ENCODE results near the gene HCRTR1.

The HCRTR1 gene

DNA sequence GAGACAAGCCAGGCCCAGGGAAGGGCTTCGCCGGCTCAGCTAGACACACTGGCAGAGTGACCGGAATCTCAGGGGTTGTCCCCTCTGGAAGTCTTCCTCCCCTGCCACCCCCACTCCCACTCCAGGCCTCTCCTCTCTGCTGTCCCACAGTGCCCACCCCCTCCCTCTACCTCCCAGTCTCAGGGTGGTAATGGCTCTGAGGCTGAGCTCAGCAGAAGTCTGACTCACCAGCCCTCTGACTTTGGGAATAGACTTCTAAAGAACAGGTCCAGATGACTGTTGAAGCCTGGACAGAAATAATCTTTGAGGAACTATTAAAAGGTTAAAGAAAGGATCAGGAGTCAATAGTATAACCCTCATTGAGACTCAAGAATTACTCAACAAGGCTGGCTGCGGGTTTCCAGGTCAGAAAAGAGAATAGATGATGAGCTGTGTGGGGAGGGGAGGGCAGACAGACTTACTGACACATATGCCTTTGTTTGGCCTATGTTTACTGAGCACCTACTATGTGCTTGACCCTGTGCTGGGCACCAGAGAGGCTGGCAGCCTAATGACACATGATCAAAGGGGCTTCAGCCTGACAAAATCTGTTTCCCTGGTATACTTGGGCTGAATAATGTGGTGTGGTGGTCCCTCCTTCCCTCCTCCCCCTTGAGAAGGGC is 8.2 kb downstream of the HCRTR1 start:
- Histone ChIP-seq H3K4me1 (ENCODE audit: insufficient read depth, low read length) (peaks cover 14% of the 10 kb centered on the region), H3K27ac (ENCODE audit: low read depth, low read length) (no peak overlapping the region), H3K9me3 (ENCODE audit: low read length) (no peaks in the 10 kb centered on the region), H3K27me3 (ENCODE audit: control insufficient read depth in 1 of 2, insufficient read depth in 2 of 2, low read length in 2 of 2) (no peaks in the 10 kb centered on the region), H3K9ac (ENCODE audit: low read length) (no peak overlapping the region), H3K4me3 (ENCODE audit: low read depth in 1 of 2, low read length in 2 of 2) (no peak overlapping the region), H3K36me3 (ENCODE audit: insufficient read depth, low read length) (peaks cover 34% of the 10 kb centered on the region)

DNA sequence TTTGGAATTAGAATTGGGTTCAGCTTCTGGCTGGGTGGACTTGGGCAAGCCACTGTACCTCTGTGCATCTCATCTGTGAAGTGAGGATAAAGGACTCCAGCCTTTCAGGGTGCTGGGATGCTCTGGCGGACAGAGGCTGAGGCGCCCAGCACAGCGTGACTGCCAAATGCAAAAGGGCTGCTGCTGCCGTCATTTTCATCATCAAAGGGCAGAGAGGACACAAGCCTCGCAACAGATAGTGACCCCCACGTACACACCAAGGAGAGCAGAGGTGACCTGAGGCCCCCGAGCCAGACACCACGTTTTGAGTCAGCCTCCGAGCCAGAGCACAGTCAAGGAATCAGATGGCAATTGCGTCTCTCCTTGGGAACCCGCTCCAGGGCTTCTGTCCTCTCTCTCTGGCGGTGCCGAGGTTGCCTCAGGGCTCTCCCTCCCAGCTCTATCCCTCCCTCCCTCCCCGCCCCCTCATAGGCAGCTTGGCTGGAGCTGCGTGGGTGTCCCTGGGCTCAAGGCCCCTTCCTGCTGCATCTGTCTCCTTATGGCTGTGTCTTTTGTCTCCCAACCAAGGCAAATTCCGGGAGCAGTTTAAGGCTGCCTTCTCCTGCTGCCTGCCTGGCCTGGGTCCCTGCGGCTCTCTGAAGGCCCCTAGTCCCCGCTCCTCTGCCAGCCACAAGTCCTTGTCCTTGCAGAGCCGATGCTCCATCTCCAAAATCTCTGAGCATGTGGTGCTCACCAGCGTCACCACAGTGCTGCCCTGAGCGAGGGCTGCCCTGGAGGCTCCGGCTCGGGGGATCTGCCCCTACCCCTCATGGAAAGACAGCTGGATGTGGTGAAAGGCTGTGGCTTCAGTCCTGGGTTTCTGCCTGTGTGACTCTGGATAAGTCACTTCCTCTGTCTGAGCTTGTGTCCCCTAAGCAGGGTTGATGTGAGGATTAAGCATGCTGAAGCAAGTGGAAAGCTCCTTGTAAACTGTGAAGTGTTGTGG is 9.0 kb downstream of the HCRTR1 start:
- H3K4me1 ChIP-seq (ENCODE audit: insufficient read depth, low read length) = peaks cover 14% of the 10 kb centered on the region
- H3K9me3 ChIP-seq (ENCODE audit: low read length) = no peaks in the 10 kb centered on the region
- no peak overlapping the region for H3K4me3 ChIP-seq (ENCODE audit: low read depth in 1 of 2, low read length in 2 of 2)
- H3K27me3 ChIP-seq (ENCODE audit: control insufficient read depth in 1 of 2, insufficient read depth in 2 of 2, low read length in 2 of 2) = no peaks in the 10 kb centered on the region
- peak overlapping the region; percentile 36 for H3K27ac ChIP-seq (ENCODE audit: low read depth, low read length)
- no peak overlapping the region for H3K9ac ChIP-seq (ENCODE audit: low read length)
- peaks cover 41% of the 10 kb centered on the region for H3K36me3 ChIP-seq (ENCODE audit: insufficient read depth, low read length)

DNA sequence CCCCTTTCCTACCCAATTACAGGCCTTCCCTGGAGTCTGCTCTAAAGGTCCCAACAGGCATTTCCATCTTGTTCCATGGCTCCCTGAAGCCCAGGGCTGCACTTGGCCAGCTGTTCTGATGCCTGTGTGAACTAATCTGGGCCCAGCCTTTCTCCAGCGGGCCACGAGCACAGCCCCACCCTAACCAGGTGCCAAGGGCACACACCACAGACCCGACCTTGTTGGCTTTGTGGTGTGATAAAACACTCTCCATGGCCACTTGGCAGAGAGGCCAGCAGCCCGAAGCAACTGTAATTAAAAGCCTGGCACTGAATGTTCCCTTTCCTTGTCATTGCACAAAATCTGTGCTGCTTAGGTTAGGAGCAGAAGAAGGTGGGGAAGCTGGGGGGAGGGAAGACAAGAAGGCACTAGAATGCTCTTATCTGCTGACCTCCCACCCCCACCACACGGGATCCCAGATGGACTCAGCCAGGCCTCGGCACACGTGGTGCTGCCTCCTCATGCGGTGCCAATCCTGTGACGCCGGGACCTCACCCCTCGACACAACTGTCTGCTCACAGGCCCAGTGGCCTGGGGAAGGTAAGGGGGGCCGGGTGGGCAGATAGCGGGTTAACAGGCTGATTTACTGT is 9.9 kb downstream of the HCRTR1 start:
- Histone ChIP-seq H3K27ac (ENCODE audit: low read depth, low read length) (peak overlapping the region; percentile 36), H3K27me3 (ENCODE audit: control insufficient read depth in 1 of 2, insufficient read depth in 2 of 2, low read length in 2 of 2) (no peaks in the 10 kb centered on the region), H3K9me3 (ENCODE audit: low read length) (no peaks in the 10 kb centered on the region), H3K4me1 (ENCODE audit: insufficient read depth, low read length) (peaks cover 14% of the 10 kb centered on the region), H3K9ac (ENCODE audit: low read length) (no peak overlapping the region), H3K4me3 (ENCODE audit: low read depth in 1 of 2, low read length in 2 of 2) (no peak overlapping the region), H3K36me3 (ENCODE audit: insufficient read depth, low read length) (peaks cover 50% of the 10 kb centered on the region)

DNA sequence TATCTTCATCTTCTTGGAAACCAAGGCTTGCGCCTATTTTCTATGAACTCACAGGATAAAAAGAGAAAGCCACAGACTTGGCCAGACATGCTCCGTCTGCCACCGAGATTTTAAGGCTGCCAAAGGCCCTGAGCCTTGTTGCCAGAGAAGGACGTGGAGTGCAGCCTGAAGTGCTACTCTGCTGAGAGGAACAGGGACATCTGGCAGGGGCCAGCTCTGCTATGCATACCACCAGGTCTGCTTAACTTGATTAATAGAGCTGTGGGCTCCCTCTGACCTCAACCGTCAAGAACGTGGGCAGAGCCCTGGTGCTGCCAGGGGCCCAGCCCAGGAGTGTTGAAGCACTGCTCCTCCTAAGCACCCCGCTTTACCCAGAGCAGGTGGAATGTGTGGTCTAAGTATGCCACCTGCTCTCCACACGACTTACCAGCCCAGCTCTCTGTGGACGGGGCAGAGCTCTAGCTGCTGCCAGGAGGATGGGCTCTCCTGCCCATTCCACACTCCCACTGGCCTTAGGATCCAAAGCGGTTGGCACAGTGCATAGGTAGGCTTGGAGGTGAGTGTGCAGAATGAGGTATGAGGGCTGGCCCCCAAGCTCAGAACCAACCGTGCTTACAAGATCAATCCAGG is 10.6 kb downstream of the HCRTR1 start:
- Histone ChIP-seq H3K36me3 (ENCODE audit: insufficient read depth, low read length) (peaks cover 57% of the 10 kb centered on the region), H3K27me3 (ENCODE audit: control insufficient read depth in 1 of 2, insufficient read depth in 2 of 2, low read length in 2 of 2) (no peaks in the 10 kb centered on the region), H3K27ac (ENCODE audit: low read depth, low read length) (peak overlapping the region; percentile 14), H3K9me3 (ENCODE audit: low read length) (no peaks in the 10 kb centered on the region), H3K4me1 (ENCODE audit: insufficient read depth, low read length) (peaks cover 14% of the 10 kb centered on the region), H3K4me3 (ENCODE audit: low read depth in 1 of 2, low read length in 2 of 2) (no peak overlapping the region), H3K9ac (ENCODE audit: low read length) (peak overlapping the region; percentile 0)

DNA sequence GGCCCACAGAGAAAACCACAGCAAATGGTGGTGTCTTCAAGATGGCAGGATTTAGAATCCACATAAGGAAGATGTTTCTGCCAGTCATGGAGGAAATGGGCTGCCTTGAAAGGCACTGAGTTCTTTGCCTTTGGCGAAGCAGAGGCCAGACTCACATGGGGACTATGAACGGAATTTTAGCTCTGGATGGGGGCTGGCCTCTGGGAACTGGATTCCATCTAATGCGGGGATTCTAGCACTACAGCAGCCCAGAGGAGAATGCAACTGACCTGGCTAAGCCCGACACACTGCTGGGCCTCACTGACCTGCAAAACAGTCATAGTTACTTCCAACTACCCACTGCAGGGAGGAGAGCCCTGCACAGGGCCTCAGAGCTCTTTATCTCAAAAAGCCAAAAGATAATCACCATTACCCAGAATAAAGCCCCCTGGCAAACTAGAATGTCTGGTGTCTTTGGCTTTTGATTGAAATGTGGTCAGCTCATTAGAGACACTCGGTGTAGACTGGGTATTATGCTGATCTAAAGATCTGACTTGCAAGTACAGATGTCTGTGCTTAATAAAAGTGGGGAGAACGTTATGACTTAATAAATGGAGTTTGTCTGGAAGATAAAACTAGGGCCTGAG is 11.6 kb downstream of the HCRTR1 start:
- H3K4me3 ChIP-seq (ENCODE audit: low read depth in 1 of 2, low read length in 2 of 2) = no peak overlapping the region
- H3K27ac ChIP-seq (ENCODE audit: low read depth, low read length) = no peak overlapping the region
- H3K36me3 ChIP-seq (ENCODE audit: insufficient read depth, low read length) = peaks cover 61% of the 10 kb centered on the region
- no peak overlapping the region for H3K9ac ChIP-seq (ENCODE audit: low read length)
- H3K9me3 ChIP-seq (ENCODE audit: low read length) = no peaks in the 10 kb centered on the region
- peaks cover 14% of the 10 kb centered on the region for H3K4me1 ChIP-seq (ENCODE audit: insufficient read depth, low read length)
- no peaks in the 10 kb centered on the region for H3K27me3 ChIP-seq (ENCODE audit: control insufficient read depth in 1 of 2, insufficient read depth in 2 of 2, low read length in 2 of 2)

DNA sequence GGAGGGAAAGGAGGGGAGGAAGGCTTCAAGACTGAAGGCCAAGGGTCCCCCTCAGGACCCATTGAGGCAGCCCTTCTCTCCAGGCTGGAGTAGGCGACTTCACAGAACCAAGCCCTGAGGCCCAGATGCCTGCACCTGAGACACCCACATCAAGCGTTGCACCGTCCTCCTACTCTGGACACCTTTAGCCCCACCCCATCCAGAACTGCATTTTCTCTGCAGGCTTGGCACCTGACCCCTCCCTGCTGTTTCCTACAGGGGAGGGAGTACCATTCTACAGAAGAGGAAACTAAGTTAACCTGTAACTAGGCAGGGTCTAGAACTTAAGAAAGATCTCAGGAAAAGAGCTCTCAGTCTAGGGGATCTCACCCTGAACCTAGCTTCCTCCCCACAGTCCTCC is 15.2 kb downstream of the HCRTR1 start:
- no peak overlapping the region for H3K27ac ChIP-seq (ENCODE audit: low read depth, low read length)
- H3K4me1 ChIP-seq (ENCODE audit: insufficient read depth, low read length) = peaks cover 4% of the 10 kb centered on the region
- no peak overlapping the region for H3K4me3 ChIP-seq (ENCODE audit: low read depth in 1 of 2, low read length in 2 of 2)
- no peak overlapping the region for H3K9ac ChIP-seq (ENCODE audit: low read length)
- H3K27me3 ChIP-seq (ENCODE audit: control insufficient read depth in 1 of 2, insufficient read depth in 2 of 2, low read length in 2 of 2) = no peaks in the 10 kb centered on the region
- no peaks in the 10 kb centered on the region for H3K9me3 ChIP-seq (ENCODE audit: low read length)
- peaks cover 67% of the 10 kb centered on the region for H3K36me3 ChIP-seq (ENCODE audit: insufficient read depth, low read length)

DNA sequence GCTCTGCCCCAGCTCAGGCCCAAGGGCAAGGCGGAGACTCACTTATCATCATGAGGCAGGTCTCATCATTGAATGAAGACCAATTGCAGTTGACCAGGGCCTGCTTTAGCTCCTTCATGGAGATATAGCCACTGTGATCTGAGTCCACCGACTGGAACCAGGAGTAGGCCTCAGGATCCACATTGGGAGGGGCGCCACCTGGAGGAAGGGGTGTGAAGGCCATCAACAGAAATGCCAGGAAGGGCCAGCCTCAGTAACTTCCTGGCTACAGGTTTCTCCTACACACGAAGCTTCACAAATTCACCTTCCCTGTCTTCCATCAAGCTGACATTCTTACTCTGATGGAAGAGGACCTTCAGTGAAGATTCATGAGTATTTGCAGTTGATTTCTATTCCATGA is 15.6 kb downstream of the HCRTR1 start:
- Histone ChIP-seq H3K4me1 (ENCODE audit: insufficient read depth, low read length) (no peaks in the 10 kb centered on the region), H3K9me3 (ENCODE audit: low read length) (no peaks in the 10 kb centered on the region), H3K36me3 (ENCODE audit: insufficient read depth, low read length) (peaks cover 64% of the 10 kb centered on the region), H3K4me3 (ENCODE audit: low read depth in 1 of 2, low read length in 2 of 2) (no peak overlapping the region), H3K9ac (ENCODE audit: low read length) (no peak overlapping the region), H3K27me3 (ENCODE audit: control insufficient read depth in 1 of 2, insufficient read depth in 2 of 2, low read length in 2 of 2) (no peaks in the 10 kb centered on the region), H3K27ac (ENCODE audit: low read depth, low read length) (no peak overlapping the region)

DNA sequence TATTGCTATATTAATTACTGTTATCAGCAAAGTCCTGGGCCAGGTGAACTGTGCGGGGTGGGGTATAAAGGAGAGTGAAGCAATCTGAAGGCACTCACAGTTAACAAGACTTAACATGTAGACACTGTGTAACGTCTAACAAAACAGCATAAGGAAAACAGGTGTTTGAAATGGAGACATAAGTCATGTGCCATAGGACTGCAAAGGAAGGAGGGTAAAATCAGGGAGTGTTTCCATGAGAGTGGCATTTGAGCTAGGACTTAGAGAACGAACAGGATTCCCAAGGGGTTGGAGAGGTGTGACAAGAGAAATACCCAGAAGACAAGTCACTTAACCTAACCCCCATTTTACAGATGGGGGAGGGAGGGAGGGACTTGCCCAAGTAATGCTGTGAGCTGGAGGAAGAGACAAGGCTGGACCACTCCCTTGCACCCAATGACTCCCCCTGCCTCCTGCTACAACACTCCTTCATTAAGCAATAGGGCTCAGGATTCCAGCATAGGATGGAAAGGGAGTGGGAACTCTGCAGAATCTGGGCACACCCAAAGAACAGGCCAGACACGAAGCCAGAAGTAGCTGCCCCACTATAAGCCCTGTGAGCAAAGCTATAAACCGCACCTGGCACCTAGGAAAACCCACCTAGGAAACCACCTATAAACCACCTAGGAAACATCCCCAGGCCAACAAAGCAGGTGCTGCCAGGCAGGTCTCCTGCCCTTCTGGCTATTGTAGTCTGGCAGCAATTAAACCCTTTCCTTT is 20.6 kb downstream of the HCRTR1 start:
- Histone ChIP-seq H3K4me3 (ENCODE audit: low read depth in 1 of 2, low read length in 2 of 2) (no peak overlapping the region), H3K9me3 (ENCODE audit: low read length) (no peaks in the 10 kb centered on the region), H3K36me3 (ENCODE audit: insufficient read depth, low read length) (peaks cover 18% of the 10 kb centered on the region), H3K4me1 (ENCODE audit: insufficient read depth, low read length) (peaks cover 7% of the 10 kb centered on the region), H3K27me3 (ENCODE audit: control insufficient read depth in 1 of 2, insufficient read depth in 2 of 2, low read length in 2 of 2) (no peaks in the 10 kb centered on the region), H3K27ac (ENCODE audit: low read depth, low read length) (no peak overlapping the region), H3K9ac (ENCODE audit: low read length) (no peak overlapping the region)

DNA sequence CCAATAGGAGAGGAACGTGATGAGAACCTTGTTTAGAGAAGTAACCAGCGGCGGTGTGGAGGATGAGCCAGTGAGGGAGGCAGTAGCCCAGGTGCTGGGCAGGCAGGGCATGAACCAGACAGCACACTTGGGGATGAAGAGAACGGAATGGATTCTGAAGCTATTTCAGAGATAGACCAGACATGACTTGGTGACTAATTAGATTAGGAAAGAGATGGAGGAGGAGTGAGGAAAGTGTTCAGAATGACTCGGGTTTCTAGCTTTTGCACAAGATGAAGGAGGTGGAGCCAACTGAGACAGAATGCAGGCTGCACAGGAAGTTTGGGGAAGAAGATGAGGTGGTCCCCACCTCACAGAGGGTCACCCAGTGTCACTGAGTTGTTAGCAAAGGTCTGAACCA is 22.1 kb downstream of the HCRTR1 start:
- H3K4me1 ChIP-seq (ENCODE audit: insufficient read depth, low read length) = peaks cover 15% of the 10 kb centered on the region
- no peaks in the 10 kb centered on the region for H3K27me3 ChIP-seq (ENCODE audit: control insufficient read depth in 1 of 2, insufficient read depth in 2 of 2, low read length in 2 of 2)
- H3K4me3 ChIP-seq (ENCODE audit: low read depth in 1 of 2, low read length in 2 of 2) = no peak overlapping the region
- no peak overlapping the region for H3K9ac ChIP-seq (ENCODE audit: low read length)
- no peak overlapping the region for H3K27ac ChIP-seq (ENCODE audit: low read depth, low read length)
- no peaks in the 10 kb centered on the region for H3K9me3 ChIP-seq (ENCODE audit: low read length)
- peaks cover 10% of the 10 kb centered on the region for H3K36me3 ChIP-seq (ENCODE audit: insufficient read depth, low read length)

DNA sequence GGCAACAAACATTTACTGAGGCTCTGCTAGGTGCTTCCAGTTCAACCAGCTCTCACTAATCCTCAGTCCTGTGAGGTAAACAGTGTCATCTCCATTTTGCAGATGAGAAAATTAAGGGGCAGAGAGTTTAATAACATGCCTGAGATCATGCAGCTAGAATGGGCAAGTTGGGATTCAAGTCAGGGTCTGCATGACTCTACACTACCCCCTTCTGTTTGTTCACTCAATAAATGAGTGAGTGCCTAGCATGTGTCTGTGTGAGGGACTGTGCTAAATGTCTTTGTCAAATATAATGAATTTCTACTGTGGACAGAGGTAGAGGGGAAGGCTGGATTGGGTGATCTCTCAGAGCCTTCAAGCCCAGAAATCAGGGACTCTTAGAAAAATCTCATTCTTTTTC is 22.7 kb downstream of the HCRTR1 start:
- Histone ChIP-seq H3K27ac (ENCODE audit: low read depth, low read length) (no peak overlapping the region), H3K9ac (ENCODE audit: low read length) (no peak overlapping the region), H3K9me3 (ENCODE audit: low read length) (no peaks in the 10 kb centered on the region), H3K4me1 (ENCODE audit: insufficient read depth, low read length) (peaks cover 15% of the 10 kb centered on the region), H3K4me3 (ENCODE audit: low read depth in 1 of 2, low read length in 2 of 2) (no peak overlapping the region), H3K27me3 (ENCODE audit: control insufficient read depth in 1 of 2, insufficient read depth in 2 of 2, low read length in 2 of 2) (no peaks in the 10 kb centered on the region), H3K36me3 (ENCODE audit: insufficient read depth, low read length) (peaks cover 4% of the 10 kb centered on the region)

Data from muscle layer of colon (tissue), 2 donors.